Fibroblast of upper back skin (primary cell): ENCODE results near the gene ZNF462.
A peak's percentile ranks its signal among the peaks of the same experiment; 100 is the strongest.

Experiments
- DNase-seq: peaks from one replicate; pipeline ENCODE4 v3.0.0-alpha.2; 2013

ZNF462 gene

DNA sequence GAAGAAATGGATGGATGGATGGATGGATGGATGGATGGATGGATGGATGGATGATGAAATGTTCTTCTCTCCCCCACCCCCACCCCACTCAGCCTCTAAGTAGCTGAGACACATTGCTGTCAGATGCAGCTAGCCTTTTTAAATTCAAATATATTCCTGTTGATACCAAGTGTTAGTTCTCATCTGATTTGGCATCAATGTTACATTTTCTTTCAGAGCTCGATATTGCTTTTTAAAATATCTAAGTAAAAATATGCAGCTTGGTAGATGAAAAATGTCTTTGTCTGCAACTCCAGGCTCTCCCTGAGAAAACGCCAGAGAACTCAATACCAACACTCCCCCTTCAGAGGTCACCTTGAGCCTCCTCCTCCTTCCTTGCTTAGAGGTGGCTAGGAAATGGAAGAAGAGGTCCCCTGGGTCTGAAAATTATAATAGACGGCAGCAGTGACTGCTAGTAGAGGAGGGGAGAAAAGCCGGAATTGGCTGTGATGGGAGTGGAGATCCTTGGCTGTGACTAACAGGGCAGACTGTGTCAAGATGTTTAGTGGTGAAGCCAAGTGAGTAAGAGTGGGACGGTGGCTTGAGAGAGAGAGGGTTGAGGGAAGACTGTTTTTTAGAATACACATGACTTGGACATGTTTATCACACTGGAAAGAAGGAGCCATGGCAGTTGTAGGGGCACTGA is 156.0 kb downstream of the ZNF462 start:
- peak; percentile 80 for DNase-seq

GRCh38 chr9:107020040-107020530 is 157.1 kb downstream of the ZNF462 start:
- peak; percentile 96 for DNase-seq

GRCh38 chr9:107024193-107024592 is 161.2 kb downstream of the ZNF462 start:
- DNase-seq = peak; percentile 25

DNA sequence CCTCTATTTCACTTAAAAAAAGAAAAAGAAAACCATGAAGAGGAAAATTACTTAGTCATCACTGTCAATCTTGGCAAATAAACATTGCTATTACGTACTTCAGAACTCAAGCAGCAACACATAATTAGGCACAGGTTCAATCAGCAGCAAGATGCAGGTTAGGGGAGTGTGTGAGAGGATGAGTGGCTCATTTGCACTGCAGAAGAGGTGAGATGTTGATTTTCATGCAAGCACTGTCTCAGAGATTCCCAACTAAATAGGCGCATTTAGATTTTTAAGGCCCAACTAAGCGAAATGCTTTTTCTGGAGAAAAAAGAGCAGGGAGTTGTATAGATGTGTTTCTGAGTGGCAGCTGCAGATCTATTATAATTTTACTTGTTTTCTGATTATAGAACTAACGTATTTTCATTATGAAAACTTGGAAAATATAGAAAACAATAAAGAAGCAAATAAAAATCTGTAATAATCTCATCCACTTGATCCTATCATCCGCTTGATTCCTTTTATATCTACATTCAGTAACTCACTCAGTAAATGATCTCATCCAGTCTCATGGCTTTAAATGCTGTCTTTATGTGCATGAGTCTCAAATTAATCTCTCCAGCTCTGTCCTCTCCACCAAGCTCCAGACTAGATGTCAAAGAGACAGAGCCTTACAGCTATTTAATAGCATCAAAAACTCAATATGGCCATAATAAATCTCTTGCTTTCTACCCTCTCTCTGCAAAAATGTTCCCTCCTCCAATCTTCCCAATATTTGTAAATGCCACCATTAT is 162.5 kb downstream of the ZNF462 start:
- no peak for DNase-seq

DNA sequence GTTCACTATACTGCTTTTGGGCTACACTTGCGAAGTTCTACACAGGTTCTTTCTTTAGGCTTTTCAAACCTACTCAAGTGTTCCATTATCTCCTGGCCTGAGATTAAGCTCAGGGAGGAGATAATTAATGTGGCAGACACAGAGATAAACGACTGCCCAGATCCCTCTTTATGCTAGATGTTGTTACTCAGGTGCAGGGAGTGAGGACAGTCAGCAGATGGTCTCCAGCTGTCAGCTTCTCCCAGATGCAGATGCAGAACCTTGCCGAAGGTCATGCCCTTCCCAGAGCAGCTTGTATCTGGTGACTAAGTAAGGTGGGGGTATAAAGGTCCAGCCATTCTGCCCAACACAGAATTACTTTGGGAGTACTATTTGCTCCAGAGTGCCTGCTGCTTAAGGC is 166.2 kb downstream of the ZNF462 start:
- no peak for DNase-seq

- no peak for DNase-seq
Measured at GRCh38 chr9:107033966-107034365, 171.0 kb downstream of the ZNF462 start.

GRCh38 chr9:107034831-107035230 is 171.9 kb downstream of the ZNF462 start:
- no peak for DNase-seq

GRCh38 chr9:107036367-107036766 is 173.4 kb downstream of the ZNF462 start:
- no peak for DNase-seq

- peak; percentile 94 for DNase-seq
Measured at GRCh38 chr9:107039542-107039941, 176.6 kb downstream of the ZNF462 start.

- DNase-seq = no peak
Measured at GRCh38 chr9:107042606-107043005, 179.6 kb downstream of the ZNF462 start.

GRCh38 chr9:107043886-107044285 is 180.9 kb downstream of the ZNF462 start:
- no peak for DNase-seq

- no peak for DNase-seq
Measured at GRCh38 chr9:107044872-107045271, 181.9 kb downstream of the ZNF462 start.

- DNase-seq = no peak
Measured at GRCh38 chr9:107046692-107047091, 183.7 kb downstream of the ZNF462 start.

DNA sequence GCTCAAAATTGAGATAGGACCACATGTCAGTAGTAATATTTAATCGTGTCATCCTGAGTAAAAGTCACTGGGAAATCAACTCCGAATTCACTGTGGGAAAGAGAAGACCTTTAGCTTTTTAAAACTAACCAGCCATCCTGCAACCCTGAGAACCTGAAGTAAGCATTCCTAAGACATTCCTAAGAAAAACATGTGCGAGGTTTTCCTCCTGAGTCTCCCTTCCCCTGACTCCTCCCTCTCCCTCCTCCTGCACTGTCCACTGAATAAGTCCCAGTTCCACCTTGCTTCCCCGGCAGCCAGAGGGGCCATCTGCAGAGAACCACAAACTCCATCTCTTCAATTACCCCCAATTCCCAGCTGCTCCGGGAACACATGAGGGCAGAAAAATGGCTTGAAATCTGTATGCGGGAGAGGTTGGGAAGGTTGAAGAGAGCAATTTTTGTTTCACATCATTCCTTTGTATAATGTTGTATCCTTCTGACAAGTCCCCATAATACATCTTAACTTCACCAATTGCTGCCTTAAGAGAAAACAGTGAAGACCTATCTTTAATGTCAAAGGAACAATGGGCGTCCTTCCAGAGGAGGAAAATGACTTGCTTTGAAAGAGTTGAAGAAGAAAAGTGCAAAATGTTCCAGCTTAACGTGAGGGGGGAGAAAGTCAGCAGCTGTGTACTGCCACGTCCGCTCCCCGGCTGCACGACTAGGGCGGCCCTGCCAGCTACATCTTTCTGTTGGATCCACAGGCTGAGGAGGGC is 186.3 kb downstream of the ZNF462 start:
- DNase-seq = no peak

DNA sequence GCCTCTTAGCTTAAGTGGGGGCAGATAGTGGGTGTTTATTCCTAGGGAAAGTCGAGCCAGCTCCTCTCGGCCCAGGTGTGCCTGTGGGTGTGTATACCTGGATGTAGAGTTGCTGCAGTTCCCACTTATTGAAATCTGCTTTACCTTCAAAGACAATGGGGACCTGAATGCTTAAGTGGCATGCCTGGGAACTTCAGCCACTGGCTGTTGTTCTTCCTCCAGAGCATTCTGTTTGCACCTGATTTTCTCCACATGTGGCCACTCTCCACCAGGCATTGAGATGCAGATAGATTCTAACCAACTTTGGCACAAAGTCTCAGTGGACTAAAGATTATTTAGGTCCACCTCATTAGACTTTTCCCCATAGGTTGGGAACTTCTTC is 186.8 kb downstream of the ZNF462 start:
- DNase-seq = no peak

DNA sequence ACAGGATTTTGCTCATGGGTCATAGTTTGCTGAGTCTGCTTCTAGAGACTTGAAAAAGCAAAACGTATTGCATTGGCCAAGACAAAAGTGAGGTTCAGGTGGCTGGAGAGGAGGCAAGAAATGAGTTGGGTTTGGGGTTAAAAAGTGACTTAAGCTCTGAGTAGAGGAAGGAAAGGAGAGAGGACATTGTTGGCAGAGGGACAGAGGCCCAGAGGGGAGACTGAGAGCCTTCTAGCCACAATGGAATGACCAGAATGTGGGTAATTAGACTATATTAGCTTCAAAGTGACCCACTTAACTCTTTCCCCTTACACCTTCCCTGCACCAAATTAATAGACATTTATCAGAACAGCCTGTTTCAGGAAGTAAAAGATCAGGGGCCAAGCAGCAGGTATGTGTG is 188.4 kb downstream of the ZNF462 start:
- DNase-seq = no peak

DNA sequence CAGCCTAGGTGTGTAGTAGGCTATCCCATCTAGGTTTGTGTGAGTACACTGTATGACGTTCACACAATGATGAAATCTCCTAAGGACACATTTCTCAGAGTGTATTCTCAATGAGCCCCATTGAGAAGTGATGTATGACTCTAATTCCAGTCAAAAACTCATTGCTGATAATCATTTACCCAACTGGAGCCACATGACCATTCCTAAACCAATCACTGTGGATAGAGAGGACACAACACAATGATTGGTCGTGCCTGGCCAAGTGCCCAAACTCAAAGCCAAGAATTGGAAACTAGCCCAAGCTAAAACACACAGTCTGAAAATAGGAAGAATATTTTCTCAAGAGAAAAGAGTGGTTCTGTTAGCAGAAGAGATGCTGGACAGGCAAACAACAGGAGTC is 191.2 kb downstream of the ZNF462 start:
- no peak for DNase-seq

DNA sequence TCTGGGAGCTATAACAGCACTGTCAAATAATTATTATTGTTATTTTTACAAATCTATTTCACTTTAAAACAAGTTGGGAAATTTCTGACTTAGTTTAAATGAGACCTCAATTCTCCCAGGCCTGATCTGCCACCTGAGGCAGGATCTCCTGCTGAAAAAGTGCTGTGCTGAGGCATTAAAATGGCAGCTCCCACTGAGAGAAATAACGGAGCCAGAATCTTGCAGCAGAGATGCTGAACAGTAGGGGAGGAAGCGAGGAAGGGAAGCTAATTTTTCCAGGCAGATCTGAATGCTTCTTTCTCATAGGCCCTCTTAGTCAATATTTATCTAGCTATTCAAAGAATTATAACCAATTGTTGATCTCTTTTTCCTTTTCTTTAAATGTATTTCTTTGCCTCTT is 196.3 kb downstream of the ZNF462 start:
- DNase-seq = no peak

DNA sequence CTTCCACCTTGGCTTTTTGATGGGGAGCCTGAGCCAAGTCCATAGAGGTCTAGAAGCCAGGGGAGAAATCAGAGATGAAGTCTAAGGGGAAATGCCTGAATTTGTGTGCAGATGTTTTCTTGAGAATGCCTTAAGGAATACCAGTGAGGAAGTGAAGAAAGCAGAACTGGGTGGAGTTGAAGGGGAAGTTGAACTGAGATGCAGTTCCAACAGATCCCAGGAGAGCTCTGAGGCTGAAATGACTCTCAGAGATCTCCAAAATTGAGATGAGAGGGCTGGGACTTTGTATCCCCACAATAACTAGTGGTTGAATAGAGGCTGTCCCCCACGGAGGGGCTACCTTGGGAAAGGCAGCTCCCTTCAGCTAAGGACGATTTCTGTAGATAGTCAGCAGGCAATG is 197.1 kb downstream of the ZNF462 start:
- DNase-seq = no peak
